Neural cell (in vitro differentiated cells): ENCODE results near the gene ATP8B3.

Experiments
- CTCF ChIP-seq: fragments of 450-650 bp; IDR thresholded peaks from 2 replicates; pipeline ENCODE4 v1.5.1; 2014; ENCODE audit warnings: antibody characterized with exemption, mild to moderate bottlenecking, moderate library complexity; ENCODE audit not compliant: poor library complexity, severe bottlenecking
- MXI1 ChIP-seq: fragments of 450-650 bp; conservative IDR thresholded peaks from 2 replicates; pipeline ENCODE4 v1.6.1; 2014; ENCODE audit warnings: antibody characterized with exemption, mild to moderate bottlenecking; ENCODE audit not compliant: poor library complexity, severe bottlenecking
- RAD21 ChIP-seq: fragments of 450-650 bp; conservative IDR thresholded peaks from 2 replicates; pipeline ENCODE4 v1.6.1; 2014; ENCODE audit warnings: antibody characterized with exemption, mild to moderate bottlenecking, moderate library complexity

- TF ChIP-seq CTCF, result no peak
- peak; percentile 36 for TF ChIP-seq MXI1
- TF ChIP-seq RAD21, result no peak
Observed at GRCh38 chr19:1847684-1848398, 35.8 kb upstream of the ATP8B3 start.
